Upper lobe of right lung (tissue), 1 donor: ENCODE measurements around the gene CAMTA1. TPM values are rescaled to one million over a fixed set of nuclear protein-coding genes. Genes with fewer than 3 reads are reported as not detected.

Source experiments
- ATAC-seq: fragments of 200-7000 bp; cut with Tn5 transposase; one replicate; pipeline ENCODE4 v1.9.1; 2020; ENCODE audit warnings: mild to moderate bottlenecking, moderate library complexity
- DNase-seq: peaks from one replicate; pipeline ENCODE4 v3.0.0-alpha.2; 2020
- H3K27ac ChIP-seq: fragments of 200-600 bp; one replicate; pipeline ENCODE4 v1.8.0; 2022
- H3K27me3 ChIP-seq: fragments of 200-600 bp; one replicate; pipeline ENCODE4 v1.8.0; 2022; ENCODE audit warnings: mild to moderate bottlenecking
- H3K36me3 ChIP-seq: fragments of 200-600 bp; one replicate; pipeline ENCODE4 v1.8.0; 2022
- H3K4me1 ChIP-seq: fragments of 200-600 bp; one replicate; pipeline ENCODE4 v1.8.0; 2022
- H3K4me3 ChIP-seq: fragments of 200-600 bp; one replicate; pipeline ENCODE4 v1.8.0; 2022; ENCODE audit warnings: mild to moderate bottlenecking
- H3K9me3 ChIP-seq: fragments of 200-600 bp; one replicate; pipeline ENCODE4 v1.8.0; 2022
- intact Hi-C: fragments of 100-400 bp; cut with DNase I; formaldehyde crosslinking; loops from one replicate; pipeline ENCODE4 v1.11.0; 2022
- total RNA-seq: library from RNA; stranded (reverse); fragmentation: NEBNext Ultra II Directional; extraction: Animal tissue kit (Norgen Biotek cat#: 25700); gene quantifications from one replicate; pipeline ENCODE4 v1.2.1, GENCODE V29; 2021
- TF ChIP-seq, protein P1 (sequence below): fragments of 200-600 bp; IDR thresholded peaks from one replicate; pipeline ENCODE4 v1.8.0; 2022; ENCODE audit warnings: antibody characterized with exemption
- donor health status: DM: no; HTN: yes; CAD: no; lungs with severe emphysema.

CAMTA1 gene
- total RNA-seq, 1 donor from 2014 or later: 63.4 TPM

DNA sequence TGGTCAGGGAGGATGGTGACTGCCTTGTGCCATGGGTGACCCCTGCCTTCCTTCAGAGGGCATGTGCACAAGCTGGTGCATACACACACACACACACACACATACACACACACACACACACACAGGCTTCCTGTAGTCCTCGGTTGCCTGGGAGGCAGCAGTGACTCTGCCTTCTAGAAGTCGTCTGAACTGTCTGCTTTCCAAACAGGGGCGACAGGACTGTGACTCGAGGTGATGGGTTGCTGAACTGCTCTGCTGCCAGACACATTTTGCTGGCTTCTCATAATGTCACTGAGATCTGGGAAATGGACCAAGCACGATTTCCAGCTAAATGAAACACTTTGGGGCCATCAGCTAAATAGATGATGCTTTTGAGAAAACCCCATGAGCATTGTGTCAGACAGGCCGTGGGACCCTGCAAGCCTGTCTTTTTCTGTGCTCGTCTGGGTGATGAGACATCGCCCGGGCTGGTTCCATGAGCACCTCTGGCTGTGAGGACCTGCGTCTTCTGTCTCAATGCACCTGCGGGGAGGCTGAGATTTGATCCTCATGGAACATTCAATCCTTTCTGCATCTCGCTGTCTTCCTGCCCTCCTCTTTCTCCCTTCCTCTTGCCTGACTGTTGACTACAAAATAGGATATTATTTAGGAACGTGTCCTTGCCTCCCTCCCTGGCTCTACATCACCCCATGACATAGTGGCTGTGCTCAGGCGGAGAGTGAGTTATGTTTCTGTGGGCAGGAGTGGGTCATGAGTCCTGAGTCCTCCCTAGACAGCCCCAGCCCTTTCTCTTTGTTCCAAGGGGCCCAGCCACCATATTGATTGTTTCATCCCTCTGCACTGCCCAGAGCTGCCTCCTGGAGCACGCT, 436.8 kb downstream of the CAMTA1 start:
- Histone ChIP-seq H3K36me3 (no peaks in the 10 kb centered on the region), H3K4me3 (no peak overlapping the region), H3K4me1 (no peaks in the 10 kb centered on the region), H3K9me3 (no peaks in the 10 kb centered on the region), H3K27ac (no peak overlapping the region), H3K27me3 (peaks cover 5% of the 10 kb centered on the region)
- no peak for DNase-seq
- ATAC-seq: no peak
- TF ChIP-seq, protein P1, sequence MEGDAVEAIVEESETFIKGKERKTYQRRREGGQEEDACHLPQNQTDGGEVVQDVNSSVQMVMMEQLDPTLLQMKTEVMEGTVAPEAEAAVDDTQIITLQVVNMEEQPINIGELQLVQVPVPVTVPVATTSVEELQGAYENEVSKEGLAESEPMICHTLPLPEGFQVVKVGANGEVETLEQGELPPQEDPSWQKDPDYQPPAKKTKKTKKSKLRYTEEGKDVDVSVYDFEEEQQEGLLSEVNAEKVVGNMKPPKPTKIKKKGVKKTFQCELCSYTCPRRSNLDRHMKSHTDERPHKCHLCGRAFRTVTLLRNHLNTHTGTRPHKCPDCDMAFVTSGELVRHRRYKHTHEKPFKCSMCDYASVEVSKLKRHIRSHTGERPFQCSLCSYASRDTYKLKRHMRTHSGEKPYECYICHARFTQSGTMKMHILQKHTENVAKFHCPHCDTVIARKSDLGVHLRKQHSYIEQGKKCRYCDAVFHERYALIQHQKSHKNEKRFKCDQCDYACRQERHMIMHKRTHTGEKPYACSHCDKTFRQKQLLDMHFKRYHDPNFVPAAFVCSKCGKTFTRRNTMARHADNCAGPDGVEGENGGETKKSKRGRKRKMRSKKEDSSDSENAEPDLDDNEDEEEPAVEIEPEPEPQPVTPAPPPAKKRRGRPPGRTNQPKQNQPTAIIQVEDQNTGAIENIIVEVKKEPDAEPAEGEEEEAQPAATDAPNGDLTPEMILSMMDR: no peak
- intact Hi-C loops: no loop called here

DNA sequence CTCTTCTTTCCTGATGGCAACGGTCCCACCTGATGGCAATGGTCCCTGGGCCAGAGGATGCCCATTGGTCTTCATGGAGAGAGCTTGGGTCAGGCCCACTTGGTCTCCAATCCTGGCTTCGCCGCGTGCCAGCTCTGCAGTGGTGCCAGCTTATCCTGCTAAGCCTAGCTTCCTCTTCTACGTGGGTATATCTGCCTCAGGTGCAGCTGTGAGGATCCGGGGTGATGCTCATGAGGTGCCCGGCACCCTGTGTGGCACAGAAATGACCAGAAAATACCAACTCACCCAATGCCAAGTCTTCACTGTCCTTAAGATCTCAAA, 437.4 kb downstream of the CAMTA1 start:
- Histone ChIP-seq H3K27me3 (peaks cover 8% of the 10 kb centered on the region), H3K4me3 (no peak overlapping the region), H3K36me3 (no peaks in the 10 kb centered on the region), H3K27ac (no peak overlapping the region), H3K9me3 (no peaks in the 10 kb centered on the region), H3K4me1 (no peaks in the 10 kb centered on the region)
- intact Hi-C loops: no loop called here
- ATAC-seq: no peak
- TF ChIP-seq, protein P1: no peak
- DNase-seq: no peak

DNA sequence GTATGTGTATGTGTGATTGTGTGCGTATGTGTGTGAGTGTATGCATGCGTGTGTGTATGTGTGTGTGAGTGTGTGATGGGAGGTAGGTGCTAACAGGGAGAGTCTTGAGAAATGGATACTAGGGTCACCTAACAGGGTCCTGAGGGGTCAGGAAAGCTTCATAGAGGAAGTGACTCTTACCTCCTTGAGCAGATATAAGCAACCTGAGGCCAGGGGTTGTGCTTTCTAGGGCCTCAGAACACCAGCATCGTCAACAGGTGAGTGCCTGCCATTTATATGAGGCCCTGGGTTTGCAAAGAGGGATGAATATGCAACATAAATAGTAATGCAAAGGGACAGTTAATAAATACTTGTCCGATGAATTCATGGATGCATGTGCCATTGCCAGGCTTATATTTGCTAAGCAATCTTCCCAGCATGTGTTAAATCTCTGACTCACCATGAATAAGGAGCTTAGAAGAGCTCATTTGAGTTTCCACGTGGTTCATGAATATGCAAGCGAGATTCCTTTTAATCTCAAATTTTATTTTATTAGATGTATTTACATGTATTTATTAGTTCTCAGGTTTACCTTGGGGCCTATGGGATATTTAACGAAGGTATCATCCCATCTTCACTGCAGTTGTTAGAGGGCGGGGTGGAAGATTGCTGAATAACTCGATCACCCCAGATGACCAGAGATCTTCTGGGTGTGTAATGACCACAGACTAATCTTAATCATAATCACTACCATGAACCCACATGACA, 438.3 kb downstream of the CAMTA1 start:
- Histone ChIP-seq H3K27me3 (peaks cover 8% of the 10 kb centered on the region), H3K36me3 (no peaks in the 10 kb centered on the region), H3K4me1 (no peaks in the 10 kb centered on the region), H3K9me3 (no peaks in the 10 kb centered on the region), H3K27ac (no peak overlapping the region), H3K4me3 (no peak overlapping the region)
- TF ChIP-seq, protein P1: no peak
- intact Hi-C loops: no loop called here
- no peak for ATAC-seq
- DNase-seq: no peak

DNA sequence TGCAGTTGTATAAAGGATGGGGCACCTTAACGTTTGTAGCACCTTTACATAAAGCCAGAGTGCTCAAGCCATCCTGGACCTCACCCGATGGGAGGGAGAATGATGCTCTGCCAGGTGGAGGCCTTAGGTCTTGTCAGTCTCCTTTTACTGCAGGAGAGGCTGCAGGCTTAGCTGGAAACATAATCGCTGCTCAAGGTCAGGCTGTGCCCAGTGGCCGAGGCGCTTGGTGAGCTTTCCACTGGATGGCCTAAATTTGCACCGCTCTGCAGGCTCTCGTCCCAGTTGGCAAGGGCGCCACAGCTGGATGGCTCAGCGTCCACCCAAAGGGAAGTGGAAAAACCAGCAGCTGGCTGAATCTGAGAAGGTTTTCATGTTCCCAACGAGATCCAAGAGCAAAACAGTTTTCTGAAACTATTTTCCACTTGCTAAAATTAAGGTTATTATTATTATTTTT, 438.9 kb downstream of the CAMTA1 start:
- TF ChIP-seq, protein P1: no peak
- intact Hi-C loops: no loop called here
- DNase-seq: no peak
- Histone ChIP-seq H3K27me3 (peaks cover 8% of the 10 kb centered on the region), H3K4me1 (no peaks in the 10 kb centered on the region), H3K27ac (no peak overlapping the region), H3K4me3 (no peak overlapping the region), H3K9me3 (no peaks in the 10 kb centered on the region), H3K36me3 (no peaks in the 10 kb centered on the region)
- ATAC-seq: no peak

DNA sequence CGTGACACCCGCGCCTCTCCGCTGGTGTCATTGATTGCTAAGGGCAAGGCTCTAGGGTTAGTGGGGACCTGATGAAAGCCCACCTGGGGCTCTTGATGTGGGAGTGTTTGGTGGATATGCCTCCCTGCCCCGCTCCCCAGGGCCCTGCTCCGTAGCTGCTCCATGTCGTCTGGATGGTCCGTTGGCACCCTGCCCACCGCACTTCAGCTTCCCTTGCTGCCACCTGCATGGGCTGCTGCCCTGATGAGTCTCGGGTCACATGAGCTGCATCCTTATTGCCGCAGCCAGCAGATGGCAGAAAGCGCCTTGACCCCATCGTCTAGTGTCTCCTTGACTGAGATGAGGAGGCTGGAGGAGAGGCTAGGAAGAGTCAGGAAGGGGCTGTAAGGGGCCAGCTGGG, 439.4 kb downstream of the CAMTA1 start:
- Histone ChIP-seq H3K27ac (no peak overlapping the region), H3K4me1 (no peaks in the 10 kb centered on the region), H3K27me3 (peaks cover 8% of the 10 kb centered on the region), H3K9me3 (no peaks in the 10 kb centered on the region), H3K4me3 (no peak overlapping the region), H3K36me3 (no peaks in the 10 kb centered on the region)
- intact Hi-C loops: no loop called here
- no peak for ATAC-seq
- DNase-seq: no peak
- TF ChIP-seq, protein P1: no peak
